Vagina (tissue), 2 donors: Measurements from ENCODE around the gene KRT39.

Experiments used
- CTCF ChIP-seq, 3 experiments: fragments of 450-650 bp in 2 of 3; fragments of 200-600 bp in 1 of 3; sonication (generic) in 1 of 3; IDR thresholded peaks; one replicate each; pipeline ENCODE4 v1.5.1; 2017 to 2019; ENCODE audit warnings: antibody characterized with exemption in 3 of 3, mild to moderate bottlenecking in 2 of 3, moderate library complexity in 2 of 3
- POLR2A ChIP-seq, 2 donors: fragments of 450-650 bp; IDR thresholded peaks; one replicate each; pipeline ENCODE4 v1.6.1; 2017; ENCODE audit warnings: antibody characterized with exemption in 2 of 2, mild to moderate bottlenecking in 2 of 2, moderate library complexity in 2 of 2
- POLR2AphosphoS5 ChIP-seq, 2 donors: sonication (generic); formaldehyde crosslinking; IDR thresholded peaks; one replicate each; pipeline ENCODE4 v1.9.0; 2017; ENCODE audit warnings: antibody characterized with exemption in 2 of 2, mild to moderate bottlenecking in 2 of 2, low read depth in 1 of 2; ENCODE audit not compliant: insufficient read depth in 1 of 2

GRCh38 chr17:40909755-40910154, 57.0 kb downstream of the KRT39 start:
- no peak for TF ChIP-seq CTCF (IDR thresholded peaks at IDR 0.05)
- no peak for TF ChIP-seq POLR2A (IDR thresholded peaks at IDR 0.05)
- no peak for TF ChIP-seq POLR2AphosphoS5 (IDR thresholded peaks at IDR 0.05; ENCODE audit: insufficient read depth in 1 of 2, low read depth in 1 of 2)
